GM12878 (cell line): ENCODE results near the gene VMP1. TPM values are rescaled to one million over a fixed set of nuclear protein-coding genes. Genes with fewer than 3 reads are reported as not detected.

Source experiments
- BCLAF1 ChIP-seq: fragments of 450-650 bp; IDR thresholded peaks from 2 replicates; pipeline ENCODE4 v1.6.1; 2017; ENCODE audit warnings: antibody characterized with exemption, mild to moderate bottlenecking, moderate library complexity
- FOS ChIP-seq: IDR thresholded peaks from 3 replicates; pipeline ENCODE4 v1.6.1; 2011; ENCODE audit warnings: borderline replicate concordance; ENCODE audit not compliant: insufficient read length; ENCODE audit errors: extremely low read depth
- HDAC2 ChIP-seq: fragments of 200-600 bp; sonication (generic); IDR thresholded peaks from 2 replicates; pipeline ENCODE4 v1.6.1; 2017
- KAT2A ChIP-seq: conservative IDR thresholded peaks from 2 replicates; pipeline ENCODE4 v1.6.1; 2011; ENCODE audit warnings: low read depth, low read length; ENCODE audit not compliant: control insufficient read depth
- MAX ChIP-seq: IDR thresholded peaks from 2 replicates; pipeline ENCODE4 v1.6.1; 2012; ENCODE audit warnings: low read depth, low read length, improper control_type of control experiment
- NKRF ChIP-seq: fragments of 450-650 bp; conservative IDR thresholded peaks from 2 replicates; pipeline ENCODE4 v1.6.1; 2017; ENCODE audit warnings: mild to moderate bottlenecking, moderate library complexity
- PAX5 ChIP-seq: IDR thresholded peaks from 2 replicates; pipeline ENCODE4 v1.6.1; 2011; ENCODE audit warnings: low read depth, low read length, borderline replicate concordance
- POLR2A ChIP-seq: IDR thresholded peaks from 2 replicates; pipeline ENCODE4 v1.6.1; 2011; ENCODE audit warnings: low read depth, mild to moderate bottlenecking, low read length
- POLR2AphosphoS2 ChIP-seq: IDR thresholded peaks from 2 replicates; pipeline ENCODE4 v1.6.1; 2011; ENCODE audit warnings: low read depth, mild to moderate bottlenecking, low read length, improper control_type of control experiment, moderate library complexity
- SKIL ChIP-seq: fragments of 450-650 bp; IDR thresholded peaks from 2 replicates; pipeline ENCODE4 v1.6.1; 2017; ENCODE audit warnings: mild to moderate bottlenecking, low read depth, inconsistent platforms; ENCODE audit not compliant: poor library complexity, severe bottlenecking
- SPI1 ChIP-seq: IDR thresholded peaks from 2 replicates; pipeline ENCODE4 v1.6.1; 2011; ENCODE audit warnings: low read depth, mild to moderate bottlenecking, low read length, moderate library complexity, borderline replicate concordance; ENCODE audit not compliant: insufficient read depth
- STAT1 ChIP-seq: fragments of 450-650 bp; conservative IDR thresholded peaks from 2 replicates; pipeline ENCODE4 v1.6.1; 2014; ENCODE audit warnings: antibody characterized with exemption, mild to moderate bottlenecking
- SUPT20H ChIP-seq: IDR thresholded peaks from 2 replicates; pipeline ENCODE4 v1.6.1; 2011; ENCODE audit warnings: low read depth, mild to moderate bottlenecking, low read length, moderate library complexity, borderline replicate concordance; ENCODE audit not compliant: control insufficient read depth
- polyA plus RNA-seq, 11 experiments: library from polyadenylated mRNA; depleted of rRNA in 4 of 11; unstranded in 6 of 11; stranded (reverse) in 5 of 11; fragments of >200 nt; fragmentation: Nextera tagmentation in 4 of 11; fragmentation: Illumina TruSeq in 1 of 11; extraction: Ambion mirVana in 4 of 11; extraction: Trizol in 1 of 11; gene quantifications; 1 replicate in 1 of 11; 2 replicates in 10 of 11; pipeline versions ENCODE4 v1.2.1 to v1.2.3, GENCODE V29; 2011 to 2016; ENCODE audit warnings: inconsistent platforms in 2 of 11, missing spikeins in 2 of 11, low read depth in 1 of 11
- total RNA-seq, 4 experiments: library from RNA; depleted of rRNA in 3 of 4; stranded (reverse); fragments of >200 nt in 3 of 4; fragmentation: Illumina TruSeq in 1 of 4; extraction: Trizol in 1 of 4; gene quantifications; 2 replicates each; pipeline versions ENCODE4 v1.2.1 to v1.2.3, GENCODE V29; 2013 to 2021

The VMP1 gene
- total and polyA plus RNA-seq, 10 of the 15 experiments (the other 5 are each of a cell fraction or from before 2014, with no cell fraction given) = 88.4 to 199 (median 132) TPM

- no peak for TF ChIP-seq NKRF
- TF ChIP-seq POLR2A = no peak
- no peak for TF ChIP-seq SUPT20H
- no peak for TF ChIP-seq BCLAF1
- no peak for TF ChIP-seq MAX
- no peak for TF ChIP-seq KAT2A
- no peak for TF ChIP-seq FOS
- no peak for TF ChIP-seq POLR2AphosphoS2
- no peak for TF ChIP-seq PAX5
- TF ChIP-seq STAT1 = no peak
- no peak for TF ChIP-seq SKIL
- TF ChIP-seq HDAC2 = no peak
- no peak for TF ChIP-seq SPI1
Measured at GRCh38 chr17:59727817-59728533, 20.5 kb downstream of the VMP1 start (continued).
